ENCODE data around the gene LY6G5B.

- TF ChIP-seq CTCF (conservative IDR thresholded peaks at IDR 0.05 in 1 of 2, IDR thresholded peaks at IDR 0.05 in 1 of 2; ENCODE audit: low read depth in 1 of 2, low read length in 2 of 2), result no peak
- no peak for TF ChIP-seq EZH2 (IDR thresholded peaks at IDR 0.05; ENCODE audit: low read length, missing control alignments)
These were observed 47.1 kb upstream of the LY6G5B start for GRCh38 chr6:31622684-31623091.
